Tibial nerve (tissue), 4 donors: Measurements from ENCODE around the gene CPNE2. TPM values are rescaled to one million over a fixed set of nuclear protein-coding genes. Genes with fewer than 3 reads are reported as not detected.

Experiments used
- DNase-seq, 2 donors: peaks; one replicate each; pipeline ENCODE4 v3.0.0-alpha.2; 2019; ENCODE audit warnings: low spot score in 2 of 2
- H3K27ac ChIP-seq, 4 donors: fragments of 200-600 bp; sonication (generic) in 3 of 4; one replicate each; pipeline ENCODE4 v1.5.1; 2017 to 2019; ENCODE audit warnings: mild to moderate bottlenecking in 1 of 4
- H3K27me3 ChIP-seq, 2 donors: fragments of 200-600 bp; sonication (generic) in 1 of 2; one replicate each; pipeline versions ENCODE4 v1.5.1 to v1.6.0; 2017 to 2019
- H3K36me3 ChIP-seq, 3 donors: fragments of 200-600 bp; sonication (generic); one replicate each; pipeline ENCODE4 v1.5.1; 2018 to 2019
- H3K4me1 ChIP-seq, 4 donors: fragments of 200-600 bp; sonication (generic) in 3 of 4; one replicate each; pipeline ENCODE4 v1.5.1; 2017 to 2019
- H3K4me3 ChIP-seq, 4 donors: fragments of 200-600 bp; sonication (generic) in 3 of 4; one replicate each; pipeline ENCODE4 v1.5.1; 2017 to 2019; ENCODE audit warnings: mild to moderate bottlenecking in 1 of 4, moderate library complexity in 1 of 4
- H3K9me3 ChIP-seq, 4 donors: fragments of 200-600 bp; sonication (generic) in 3 of 4; one replicate each; pipeline ENCODE4 v1.5.1; 2017 to 2019
- EP300 ChIP-seq, 2 donors: sonication (generic); formaldehyde crosslinking; IDR thresholded peaks; one replicate each; pipeline ENCODE4 v1.6.1; 2017; ENCODE audit warnings: antibody characterized with exemption in 2 of 2, mild to moderate bottlenecking in 1 of 2
- POLR2A ChIP-seq, 2 donors: fragments of 450-650 bp; IDR thresholded peaks; one replicate each; pipeline ENCODE4 v1.6.1; 2017; ENCODE audit warnings: antibody characterized with exemption in 2 of 2, mild to moderate bottlenecking in 2 of 2, moderate library complexity in 2 of 2
- WGBS, 2 donors: methylation state at CpG; one replicate each; pipeline ENCODE4 v1.1.5; 2018; 5-methylcytosine and 5-hydroxymethylcytosine counted together
- total RNA-seq, 4 donors: library from RNA; depleted of rRNA; stranded (reverse); fragments of >200 nt; gene quantifications; one replicate each; pipeline ENCODE4 v1.1.0, GENCODE V29; 2016
- TF ChIP-seq, protein P1 (sequence below), 5 experiments: fragments of 200-600 bp in 3 of 5; fragments of 450-650 bp in 2 of 5; sonication (generic) in 3 of 5; IDR thresholded peaks; one replicate each; pipeline ENCODE4 v1.5.1; 2016 to 2019; ENCODE audit warnings: antibody characterized with exemption in 5 of 5, mild to moderate bottlenecking in 3 of 5, moderate library complexity in 2 of 5

The CPNE2 gene
- total RNA-seq, 4 donors from 2014 or later: 32.7 to 58.8 (median 46.0) TPM

DNA sequence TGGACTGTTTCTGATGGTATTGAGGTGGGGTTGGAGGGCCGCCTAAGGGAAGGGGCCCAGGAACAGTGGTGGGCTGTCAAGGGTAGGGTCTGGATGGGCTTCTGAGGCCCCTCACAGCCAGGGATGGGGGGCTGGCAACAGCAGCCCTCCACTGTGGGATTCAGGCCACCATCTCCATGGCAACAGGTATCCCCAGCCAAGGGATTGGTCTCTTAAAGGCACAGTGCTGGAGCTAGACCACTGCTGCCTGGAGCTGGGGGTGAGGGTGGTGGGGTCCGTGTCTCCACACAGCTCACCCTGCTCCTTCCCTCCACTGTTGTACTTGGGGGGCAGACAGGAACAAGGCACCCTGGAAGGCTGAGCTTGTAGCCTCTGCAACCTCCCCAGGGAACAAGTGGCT is 51.6 kb downstream of the CPNE2 start:
- TF ChIP-seq POLR2A (IDR thresholded peaks at IDR 0.05) (no peak), EP300 (IDR thresholded peaks at IDR 0.05) (no peak)
- TF ChIP-seq, protein P1, sequence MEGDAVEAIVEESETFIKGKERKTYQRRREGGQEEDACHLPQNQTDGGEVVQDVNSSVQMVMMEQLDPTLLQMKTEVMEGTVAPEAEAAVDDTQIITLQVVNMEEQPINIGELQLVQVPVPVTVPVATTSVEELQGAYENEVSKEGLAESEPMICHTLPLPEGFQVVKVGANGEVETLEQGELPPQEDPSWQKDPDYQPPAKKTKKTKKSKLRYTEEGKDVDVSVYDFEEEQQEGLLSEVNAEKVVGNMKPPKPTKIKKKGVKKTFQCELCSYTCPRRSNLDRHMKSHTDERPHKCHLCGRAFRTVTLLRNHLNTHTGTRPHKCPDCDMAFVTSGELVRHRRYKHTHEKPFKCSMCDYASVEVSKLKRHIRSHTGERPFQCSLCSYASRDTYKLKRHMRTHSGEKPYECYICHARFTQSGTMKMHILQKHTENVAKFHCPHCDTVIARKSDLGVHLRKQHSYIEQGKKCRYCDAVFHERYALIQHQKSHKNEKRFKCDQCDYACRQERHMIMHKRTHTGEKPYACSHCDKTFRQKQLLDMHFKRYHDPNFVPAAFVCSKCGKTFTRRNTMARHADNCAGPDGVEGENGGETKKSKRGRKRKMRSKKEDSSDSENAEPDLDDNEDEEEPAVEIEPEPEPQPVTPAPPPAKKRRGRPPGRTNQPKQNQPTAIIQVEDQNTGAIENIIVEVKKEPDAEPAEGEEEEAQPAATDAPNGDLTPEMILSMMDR (IDR thresholded peaks at IDR 0.05): no peak
- Histone ChIP-seq H3K9me3 (no peaks in the 10 kb centered on the region), H3K36me3 (peaks cover 0 to 6% (median 0%) of the 10 kb centered on the region in 3 donors), H3K4me3 (no peak overlapping the region), H3K27ac (peak overlapping the region; percentile 40 to 89 (median 80)), H3K27me3 (no peaks in the 10 kb centered on the region), H3K4me1 (peaks cover 0 to 97% (median 30%) of the 10 kb centered on the region in 4 donors)
- WGBS, 2 donors: 93 to 96% methylated on average over 2 of the region's 2 CpGs
- DNase-seq: no peak

DNA sequence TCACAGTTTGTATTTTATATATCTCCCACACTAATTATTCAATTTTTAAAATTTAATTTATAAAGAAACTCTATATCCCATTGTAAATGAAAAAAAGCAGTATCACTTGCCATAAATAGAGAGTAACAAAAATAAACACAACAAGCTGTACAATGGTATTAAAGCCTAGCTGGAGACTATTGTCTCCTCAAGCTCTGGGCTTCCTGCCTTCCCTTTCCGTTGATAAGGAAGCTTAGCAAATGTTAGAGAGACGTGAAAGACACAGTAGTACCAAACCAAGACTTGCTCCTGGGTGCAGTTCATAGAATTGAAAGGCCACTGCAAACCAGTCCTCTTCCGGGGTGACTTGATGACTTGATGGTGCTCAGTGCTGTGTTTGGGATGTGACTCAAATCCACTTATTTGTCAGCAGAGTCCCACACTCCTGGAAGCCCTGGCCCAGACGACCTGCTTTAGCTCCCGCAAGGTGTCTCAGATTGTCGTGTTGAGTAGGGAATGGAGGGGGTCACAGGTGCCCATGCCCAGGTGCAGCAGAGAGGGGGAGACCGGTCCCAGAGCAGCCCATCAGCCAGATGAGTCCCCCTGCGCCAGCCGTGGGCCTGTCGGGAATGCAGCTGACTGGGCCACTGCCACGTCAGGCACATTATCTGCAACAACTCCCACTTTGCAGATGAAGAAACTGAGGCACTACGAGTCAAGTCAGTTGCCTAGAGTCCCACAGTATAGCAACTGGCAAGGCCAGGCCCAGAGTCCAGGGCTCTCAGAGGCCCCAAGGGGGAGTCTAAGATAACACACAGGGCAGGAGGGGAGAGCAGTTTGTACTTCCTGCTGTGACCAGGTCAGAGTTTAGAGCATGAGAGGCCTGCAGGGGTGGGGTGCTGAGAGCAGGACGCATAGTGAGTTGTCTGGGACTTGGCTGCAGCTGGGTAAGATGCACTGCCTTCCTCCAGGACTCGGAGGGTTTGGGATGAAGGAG is 53.0 kb downstream of the CPNE2 start:
- 74 to 76% methylated on average over 13 to 14 of the region's 14 CpGs for WGBS, 2 donors
- Histone ChIP-seq H3K27ac (peak overlapping the region in 2 of 4 donors; percentile 87 to 89), H3K9me3 (no peaks in the 10 kb centered on the region), H3K4me1 (peaks cover 0 to 86% (median 28%) of the 10 kb centered on the region in 4 donors), H3K4me3 (no peak overlapping the region), H3K36me3 (peaks cover 0 to 18% (median 0%) of the 10 kb centered on the region in 3 donors), H3K27me3 (no peaks in the 10 kb centered on the region)
- no peak for DNase-seq
- TF ChIP-seq POLR2A (IDR thresholded peaks at IDR 0.05) (no peak), EP300 (IDR thresholded peaks at IDR 0.05) (no peak)
- TF ChIP-seq, protein P1 (IDR thresholded peaks at IDR 0.05): no peak

DNA sequence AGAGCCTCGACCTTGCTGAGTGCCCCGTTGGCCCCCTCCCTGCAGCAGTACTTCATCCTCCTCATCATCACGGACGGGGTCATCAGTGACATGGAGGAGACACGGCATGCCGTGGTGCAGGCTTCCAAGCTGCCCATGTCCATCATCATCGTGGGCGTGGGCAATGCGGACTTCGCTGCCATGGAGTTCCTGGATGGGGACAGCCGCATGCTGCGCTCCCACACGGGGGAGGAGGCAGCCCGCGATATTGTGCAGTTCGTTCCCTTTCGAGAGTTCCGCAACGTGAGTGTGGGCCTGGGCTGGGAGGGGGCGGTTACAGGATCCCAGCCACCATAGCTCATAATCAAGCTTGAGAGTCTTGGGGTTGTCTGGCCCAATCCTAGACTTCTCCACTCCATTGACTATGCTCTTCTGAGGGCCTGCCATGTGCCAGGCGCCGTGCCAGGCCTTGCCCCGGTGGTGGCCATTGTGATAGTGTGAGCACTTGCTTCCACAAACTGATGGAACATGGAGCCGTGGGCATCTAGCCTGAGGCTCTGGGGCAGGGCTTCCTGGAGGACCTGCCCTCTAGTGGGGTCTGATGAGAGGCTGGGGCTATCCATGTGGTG is 53.8 kb downstream of the CPNE2 start:
- peak overlapping the region in 2 of 4 donors; percentile 0 to 87 for H3K27ac ChIP-seq
- H3K9me3 ChIP-seq: no peaks in the 10 kb centered on the region
- H3K4me3 ChIP-seq: no peak overlapping the region
- peaks cover 0 to 81% (median 28%) of the 10 kb centered on the region in 4 donors for H3K4me1 ChIP-seq
- no peaks in the 10 kb centered on the region for H3K27me3 ChIP-seq
- no peak for DNase-seq
- 80 to 81% methylated on average over 22 to 24 of the region's 24 CpGs for WGBS, 2 donors
- H3K36me3 ChIP-seq: peaks cover 0 to 18% (median 0%) of the 10 kb centered on the region in 3 donors
- TF ChIP-seq, protein P1 (IDR thresholded peaks at IDR 0.05): no peak
- TF ChIP-seq EP300 (IDR thresholded peaks at IDR 0.05) (no peak), POLR2A (IDR thresholded peaks at IDR 0.05) (no peak)

DNA sequence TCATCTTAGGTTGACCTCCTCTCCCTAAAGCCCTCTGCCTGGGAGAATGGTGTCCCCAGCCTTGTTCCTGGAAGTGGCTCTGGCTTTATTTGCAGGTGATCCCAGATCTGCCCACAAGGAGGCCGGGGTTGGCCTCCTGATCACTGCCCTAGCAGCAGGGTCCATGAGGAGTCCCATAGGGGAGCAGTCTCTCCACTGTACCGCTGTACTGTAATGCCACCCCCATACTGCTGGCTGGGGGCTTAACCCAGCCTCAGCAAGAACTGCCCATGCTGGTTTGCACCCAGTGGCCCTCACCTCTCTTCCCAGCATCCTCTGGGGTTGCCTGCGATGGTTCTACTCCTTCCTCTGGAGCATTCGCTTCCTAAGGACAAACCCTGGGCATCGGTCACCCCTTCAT is 54.4 kb downstream of the CPNE2 start:
- H3K27me3 ChIP-seq: no peaks in the 10 kb centered on the region
- WGBS, 2 donors: 84 to 87% methylated on average over 5 of the region's 5 CpGs
- H3K36me3 ChIP-seq: peaks cover 0 to 18% (median 0%) of the 10 kb centered on the region in 3 donors
- DNase-seq: no peak
- peaks cover 0 to 75% (median 28%) of the 10 kb centered on the region in 4 donors for H3K4me1 ChIP-seq
- H3K4me3 ChIP-seq: no peak overlapping the region
- H3K9me3 ChIP-seq: no peaks in the 10 kb centered on the region
- TF ChIP-seq, protein P1 (IDR thresholded peaks at IDR 0.05): peak in 1 of 5 experiments; percentile 11
- TF ChIP-seq EP300 (IDR thresholded peaks at IDR 0.05): no peak
- H3K27ac ChIP-seq: peak overlapping the region in 2 of 4 donors; percentile 58 to 65
